GM19324 (cell line): ENCODE measurements around the gene UGGT2.

ENCODE experiments used
- ATAC-seq: cut with Tn5 transposase; IDR thresholded peaks from one replicate; pipeline ENCODE4 v1.9.1; 2021; ENCODE audit warnings: mild to moderate bottlenecking, moderate library complexity; ENCODE audit not compliant: unreplicated experiment, low FRiP score

UGGT2 gene

GRCh38 chr13:95756072-95756471, 297.1 kb downstream of the UGGT2 start:
- no peak for ATAC-seq

GRCh38 chr13:95754069-95754468, 299.1 kb downstream of the UGGT2 start:
- no peak for ATAC-seq

DNA sequence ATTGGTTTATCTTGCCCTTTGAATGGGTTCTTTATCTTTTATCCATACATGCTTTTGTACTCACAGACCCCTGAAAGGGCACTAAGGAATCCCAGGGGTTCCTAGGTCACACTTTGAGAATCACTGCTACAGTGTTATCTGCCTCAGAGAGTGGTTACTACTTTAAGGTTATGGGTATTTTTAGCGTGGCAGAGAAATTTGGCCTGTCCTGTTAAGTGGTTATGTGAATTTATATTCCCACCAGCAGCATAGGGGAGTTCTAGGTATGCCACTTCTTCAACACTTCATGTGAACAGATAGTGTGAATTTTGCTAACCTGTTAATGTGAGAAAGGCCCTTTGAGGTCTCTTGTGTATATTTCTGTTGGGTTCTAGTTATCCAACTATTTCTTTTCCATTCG, 300.5 kb downstream of the UGGT2 start:
- no peak for ATAC-seq
